NCI-H2227 treated with DMSO at 0.1 percent for 48 hours (cell line): Measurements from ENCODE around the gene MOV10L1.
"Not testable (repeated sequence)": the region's sequence is repeated elsewhere in the genome, so short reads cannot be mapped to it uniquely, and the experiment has no call there.

ENCODE experiments used
- DNase-seq: peaks from one replicate; lab custom pipeline; 2025; lab: John Stamatoyannopoulos, UW

The MOV10L1 gene

GRCh38 chr22:50138041-50138440 lies 48.2 kb downstream of the MOV10L1 start:
- no peak for DNase-seq

- DNase-seq: no peak
Observed at GRCh38 chr22:50138988-50139387, 49.2 kb downstream of the MOV10L1 start.

- no peak for DNase-seq
Observed at GRCh38 chr22:50139843-50140415, 50.1 kb downstream of the MOV10L1 start.

GRCh38 chr22:50140615-50141014 lies 50.8 kb downstream of the MOV10L1 start:
- DNase-seq: no peak

- DNase-seq: no peak
Observed at GRCh38 chr22:50141462-50141861, 51.7 kb downstream of the MOV10L1 start.

GRCh38 chr22:50141891-50142363 lies 52.1 kb downstream of the MOV10L1 start:
- no peak for DNase-seq

GRCh38 chr22:50143096-50143495 lies 53.3 kb downstream of the MOV10L1 start:
- DNase-seq: no peak

GRCh38 chr22:50144005-50144614 lies 54.3 kb downstream of the MOV10L1 start:
- DNase-seq: no peak

GRCh38 chr22:50145721-50146438 lies 56.1 kb downstream of the MOV10L1 start:
- DNase-seq: no peak

- DNase-seq: peak; percentile 78
Observed at GRCh38 chr22:50146439-50147238, 56.8 kb downstream of the MOV10L1 start.

GRCh38 chr22:50147258-50148165 lies 57.7 kb downstream of the MOV10L1 start:
- not testable (repeated sequence) for DNase-seq

- no peak for DNase-seq
Observed at GRCh38 chr22:50148166-50148500, 58.3 kb downstream of the MOV10L1 start.

GRCh38 chr22:50148991-50149721 lies 59.4 kb downstream of the MOV10L1 start:
- DNase-seq: no peak

GRCh38 chr22:50150161-50151129 lies 60.6 kb downstream of the MOV10L1 start:
- no peak for DNase-seq

- DNase-seq: no peak
Observed at GRCh38 chr22:50151571-50152537, 62.0 kb downstream of the MOV10L1 start.

- no peak for DNase-seq
Observed at GRCh38 chr22:50153056-50153755, 63.4 kb downstream of the MOV10L1 start.

- no peak for DNase-seq
Observed at GRCh38 chr22:50153756-50154140, 63.9 kb downstream of the MOV10L1 start.
